ENCODE measurements around the gene PLK2. TPM values are rescaled to one million over a fixed set of nuclear protein-coding genes. Genes with fewer than 3 reads are reported as not detected.

The PLK2 gene
- total and polyA plus RNA-seq, 11 donors: 18.4 to 169 (median 100) TPM

GRCh38 chr5:58412932-58413331, 47.0 kb downstream of the PLK2 start:
- ATAC-seq (peak in 1 of 4 donors; percentile 63), DNase-seq (no peak)
- Histone ChIP-seq H3K36me3 (no peaks in the 10 kb centered on the region), H3K4me1 (peaks cover 0 to 15% (median 0%) of the 10 kb centered on the region in 12 donors), H3K4me3 (no peak overlapping the region), H3K9me3 (no peaks in the 10 kb centered on the region), H3K27ac (no peak overlapping the region), H3K27me3 (no peaks in the 10 kb centered on the region)
- no peak for TF ChIP-seq CTCF (IDR thresholded peaks at IDR 0.05)
- no peak for TF ChIP-seq POLR2A (IDR thresholded peaks at IDR 0.05)
- 75 to 90% (median 81%) methylated on average over 1 of the region's 1 CpG for WGBS, 4 donors
- intact Hi-C loops (cut with DNase I): no loop called here

DNA sequence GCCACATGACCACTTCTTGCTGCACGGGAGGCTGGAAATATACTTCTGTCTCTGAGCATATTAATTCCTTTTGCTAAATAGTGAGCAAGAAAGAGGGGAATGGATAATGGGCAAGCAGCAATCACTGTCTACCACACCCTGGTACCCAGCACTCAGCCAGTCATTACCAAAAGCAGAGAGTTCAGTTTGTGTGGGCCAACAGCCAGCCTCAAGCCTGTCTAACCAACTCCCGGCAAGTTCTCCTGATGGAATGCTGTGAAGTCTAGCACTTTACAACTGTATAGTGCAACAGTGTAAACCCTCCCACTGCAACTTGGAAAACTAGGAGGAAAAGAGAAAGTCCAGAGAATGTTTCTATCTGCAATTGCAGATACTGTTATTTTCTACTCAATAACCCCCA, 47.8 kb downstream of the PLK2 start:
- DNase-seq (no peak), ATAC-seq (no peak)
- intact Hi-C loops (cut with DNase I): no loop called here
- Histone ChIP-seq H3K4me1 (peaks cover 0 to 15% (median 0%) of the 10 kb centered on the region in 12 donors), H3K27me3 (no peaks in the 10 kb centered on the region), H3K4me3 (no peak overlapping the region), H3K36me3 (no peaks in the 10 kb centered on the region), H3K9me3 (no peaks in the 10 kb centered on the region), H3K27ac (no peak overlapping the region)
- WGBS, 4 donors: 65 to 94% (median 85%) methylated on average over 2 of the region's 2 CpGs
- no peak for TF ChIP-seq CTCF (IDR thresholded peaks at IDR 0.05)
- TF ChIP-seq POLR2A (IDR thresholded peaks at IDR 0.05): no peak

DNA sequence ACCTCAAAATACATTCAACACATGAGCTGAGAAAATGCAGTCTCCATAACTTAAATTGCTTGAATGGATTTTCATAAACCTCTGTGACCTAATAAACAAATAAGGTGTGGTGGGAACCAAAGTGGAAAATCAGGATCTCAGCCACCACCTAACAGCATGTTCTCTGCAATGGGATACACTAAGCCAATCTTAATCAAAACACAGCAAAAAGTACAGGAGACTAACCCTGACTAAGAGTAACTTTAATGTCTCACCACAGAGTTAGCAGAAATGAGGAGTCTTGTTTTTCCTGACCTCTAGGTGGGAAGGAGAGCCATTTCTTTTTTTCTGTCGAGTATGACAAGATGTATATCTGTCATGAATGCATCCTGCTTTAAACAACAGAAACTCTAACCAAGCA, 48.5 kb downstream of the PLK2 start:
- Histone ChIP-seq H3K27ac (no peak overlapping the region), H3K4me1 (peaks cover 0 to 15% (median 0%) of the 10 kb centered on the region in 12 donors), H3K27me3 (no peaks in the 10 kb centered on the region), H3K9me3 (no peaks in the 10 kb centered on the region), H3K36me3 (no peaks in the 10 kb centered on the region), H3K4me3 (no peak overlapping the region)
- ATAC-seq (no peak), DNase-seq (no peak)
- TF ChIP-seq POLR2A (IDR thresholded peaks at IDR 0.05) (no peak), CTCF (IDR thresholded peaks at IDR 0.05) (no peak)
- WGBS, 4 donors: 41 to 72% (median 55%) methylated on average over 1 of the region's 1 CpG
- intact Hi-C loops (cut with DNase I): no loop called here

DNA sequence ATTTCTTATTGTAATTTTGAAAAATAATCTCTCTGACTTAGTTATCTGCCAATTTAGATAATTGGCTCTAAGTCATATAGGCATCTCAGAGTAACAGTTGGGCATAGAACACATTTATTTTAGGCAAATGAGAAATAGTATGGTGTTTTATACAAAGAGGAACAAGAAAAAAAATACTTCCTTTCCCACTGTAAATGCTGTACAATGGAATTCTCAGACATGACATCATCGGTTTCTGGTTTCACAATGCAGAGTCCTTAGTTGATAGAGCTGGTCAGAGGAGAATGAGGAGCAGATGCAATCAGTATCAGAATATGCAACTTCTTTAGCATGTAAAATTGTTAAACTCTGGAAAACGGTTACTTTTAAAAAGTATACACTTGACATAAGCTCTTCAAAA, 49.4 kb downstream of the PLK2 start:
- intact Hi-C loops (cut with DNase I): no loop called here
- H3K9me3 ChIP-seq: no peaks in the 10 kb centered on the region
- H3K36me3 ChIP-seq: no peaks in the 10 kb centered on the region
- no peak overlapping the region for H3K4me3 ChIP-seq
- no peak overlapping the region for H3K27ac ChIP-seq
- ATAC-seq (peak in 3 of 4 donors; percentile 54 to 78 (median 60)), DNase-seq (no peak)
- 41 to 62% (median 47%) methylated on average over 2 of the region's 2 CpGs for WGBS, 4 donors
- H3K4me1 ChIP-seq: peaks cover 0 to 15% (median 0%) of the 10 kb centered on the region in 12 donors
- H3K27me3 ChIP-seq: no peaks in the 10 kb centered on the region
- TF ChIP-seq CTCF (IDR thresholded peaks at IDR 0.05) (no peak), POLR2A (IDR thresholded peaks at IDR 0.05) (no peak)

Data from heart left ventricle (tissue), 16 donors.